ENCODE data around the gene TXK. TPM values are rescaled to one million over a fixed set of nuclear protein-coding genes. Genes with fewer than 3 reads are reported as not detected.
A peak's percentile ranks its signal among the peaks of the same experiment; 100 is the strongest.

Gene TXK
- total RNA-seq, 1 donor from 2014 or later: 0.20 TPM

DNA sequence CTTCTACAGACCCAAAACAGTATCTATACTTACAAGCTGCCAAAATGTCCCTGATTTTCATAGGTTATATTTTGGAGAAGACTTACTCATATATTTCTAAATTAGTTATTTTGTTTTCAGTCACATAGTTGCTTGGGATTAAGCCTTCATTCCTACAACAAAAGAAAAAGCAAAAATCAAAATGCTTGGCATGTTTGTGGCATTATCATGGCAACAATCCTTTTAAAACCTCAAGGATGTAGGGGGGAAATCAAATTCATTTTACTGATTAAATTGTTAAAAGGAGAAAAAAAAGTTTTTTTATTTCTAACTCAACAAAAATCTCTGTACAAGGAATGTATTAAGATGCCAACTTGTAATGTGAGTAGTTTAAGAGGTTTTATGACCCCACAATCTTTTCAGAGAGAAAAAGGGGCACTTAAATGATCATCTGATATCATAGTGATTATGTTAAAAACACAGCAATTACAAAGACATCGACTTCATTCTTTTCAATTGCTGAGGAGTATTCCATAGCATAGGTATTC lies 23.5 kb downstream of the TXK start:
- intact Hi-C loops (cut with micrococcal nuclease): no loop called here
- DNase-seq (no peak), ATAC-seq (no peak)

DNA sequence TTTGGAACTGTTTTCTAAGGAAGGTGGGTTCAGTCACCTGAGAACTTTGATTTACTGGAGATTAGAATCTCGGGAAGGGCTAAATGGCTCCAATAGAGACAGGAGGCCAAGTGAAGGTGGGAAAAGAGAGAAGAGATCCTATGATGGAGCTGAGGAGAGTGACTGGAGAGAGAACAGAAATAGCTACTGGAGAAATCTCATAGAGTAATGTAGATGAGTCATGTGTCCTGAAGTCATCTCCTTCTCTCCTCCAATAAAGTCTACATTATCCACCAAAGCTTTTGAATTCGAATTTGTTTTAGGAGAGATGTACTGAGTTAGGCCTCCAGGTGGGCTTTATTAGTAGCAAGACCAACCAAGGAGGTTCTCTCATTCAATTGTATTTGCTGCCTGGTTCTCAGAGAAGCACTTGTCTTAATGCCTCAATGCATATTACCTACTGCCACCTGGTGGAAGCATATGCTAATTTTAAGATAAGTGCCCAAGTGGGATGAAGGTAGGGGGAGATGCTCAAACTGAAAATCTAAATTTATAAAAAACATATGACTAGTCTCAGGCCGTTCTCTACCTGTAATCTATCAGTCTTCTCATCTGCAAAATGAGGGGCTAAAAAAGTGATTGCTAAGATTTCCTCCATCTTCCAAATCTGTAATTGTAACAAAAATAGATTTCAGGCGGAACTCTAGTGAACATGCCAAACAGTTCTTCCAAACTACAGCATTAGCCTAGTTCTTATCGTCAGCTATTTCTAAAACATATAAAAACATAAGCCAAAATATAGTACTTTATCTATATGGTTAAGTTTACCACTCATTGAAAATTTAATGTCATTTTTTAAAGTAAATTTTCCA lies 24.4 kb downstream of the TXK start:
- ATAC-seq (peak; percentile 37), DNase-seq (no peak)
- intact Hi-C loops (cut with micrococcal nuclease): no loop called here

DNA sequence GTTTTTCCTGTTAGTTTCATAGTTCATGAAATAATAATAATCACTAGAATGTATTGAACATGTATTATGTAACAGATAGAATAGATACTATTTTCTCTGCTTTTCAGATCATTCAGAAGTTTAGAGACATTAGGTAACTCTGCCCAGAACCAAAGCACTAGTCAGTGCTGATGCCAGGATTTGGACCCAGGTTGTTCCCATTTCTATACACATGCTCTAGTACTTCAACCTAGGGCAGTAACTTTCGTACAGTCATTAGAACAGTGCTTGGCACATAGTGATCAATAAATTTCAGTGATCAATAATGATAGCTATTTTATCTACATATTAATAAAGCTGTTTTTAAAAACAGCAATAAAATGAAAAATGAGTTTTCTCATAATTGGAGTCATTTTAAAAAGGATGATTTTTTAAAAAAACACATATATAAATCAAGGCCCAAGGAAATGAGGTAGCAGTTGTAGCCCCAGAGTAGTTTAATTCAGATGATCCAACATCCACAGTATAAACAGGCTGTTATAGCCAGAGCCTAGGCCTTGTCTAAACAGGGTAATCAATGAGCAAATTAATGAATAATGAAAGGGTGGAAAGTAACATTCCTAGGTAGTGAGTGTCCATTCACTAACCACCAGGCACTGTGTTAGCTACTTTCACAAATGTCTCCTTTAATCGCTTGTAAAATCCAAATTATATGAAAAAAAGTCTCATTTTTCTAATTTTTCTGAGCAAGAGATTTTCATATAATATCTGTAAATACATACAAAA lies 25.6 kb downstream of the TXK start:
- DNase-seq: no peak
- intact Hi-C loops (cut with micrococcal nuclease): no loop called here
- ATAC-seq: no peak

DNA sequence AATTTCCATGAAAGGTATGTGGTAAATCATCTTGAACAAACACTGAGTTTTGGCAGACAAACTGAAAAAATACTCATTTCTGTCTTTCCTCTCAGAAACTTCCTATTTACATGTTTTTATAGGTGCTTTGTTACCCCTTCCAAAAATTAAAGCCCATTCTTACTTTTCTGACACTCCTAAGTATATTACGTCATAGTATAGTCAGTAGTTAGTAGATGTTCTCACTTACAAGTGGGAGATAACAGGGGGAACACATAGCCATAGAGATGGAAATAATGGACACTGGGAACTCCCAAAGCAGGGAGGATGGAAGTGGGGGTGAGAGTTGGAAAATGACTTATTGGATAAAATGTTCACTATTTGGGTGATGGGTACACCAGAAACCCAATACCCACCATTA lies 28.8 kb downstream of the TXK start:
- no peak for ATAC-seq
- intact Hi-C loops (cut with micrococcal nuclease): no loop called here
- no peak for DNase-seq

DNA sequence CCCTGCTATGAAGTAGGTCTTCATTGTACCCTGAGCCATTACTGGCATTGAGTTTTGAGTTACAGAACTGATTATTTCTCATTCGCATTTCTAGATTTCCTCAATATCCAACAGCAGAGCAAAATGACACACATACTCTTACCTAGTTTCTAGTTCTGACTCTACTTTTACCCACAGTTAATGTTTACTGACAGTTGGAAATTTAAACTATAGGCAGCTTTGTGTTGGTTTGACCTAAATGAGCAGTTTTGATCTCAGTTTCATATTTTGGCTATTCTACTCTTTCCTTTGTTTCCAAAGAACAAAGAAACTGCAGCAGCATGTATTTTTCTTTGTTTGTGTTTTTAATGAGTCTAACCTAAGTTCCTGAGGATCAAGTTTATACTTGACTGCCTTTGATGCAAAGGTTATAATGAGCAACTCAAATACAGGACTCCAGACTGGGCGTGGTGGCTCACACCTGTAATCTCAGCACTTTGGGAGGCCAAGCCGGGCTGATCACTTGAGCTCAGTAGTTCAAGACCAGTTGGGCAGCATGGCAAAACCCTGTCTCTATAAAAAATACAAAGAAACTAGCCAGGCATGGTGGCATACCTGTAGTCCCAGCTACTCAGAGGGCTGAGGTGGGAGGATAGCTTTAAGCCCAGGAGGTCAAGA lies 30.4 kb downstream of the TXK start:
- intact Hi-C loops (cut with micrococcal nuclease): no loop called here
- no peak for ATAC-seq

DNA sequence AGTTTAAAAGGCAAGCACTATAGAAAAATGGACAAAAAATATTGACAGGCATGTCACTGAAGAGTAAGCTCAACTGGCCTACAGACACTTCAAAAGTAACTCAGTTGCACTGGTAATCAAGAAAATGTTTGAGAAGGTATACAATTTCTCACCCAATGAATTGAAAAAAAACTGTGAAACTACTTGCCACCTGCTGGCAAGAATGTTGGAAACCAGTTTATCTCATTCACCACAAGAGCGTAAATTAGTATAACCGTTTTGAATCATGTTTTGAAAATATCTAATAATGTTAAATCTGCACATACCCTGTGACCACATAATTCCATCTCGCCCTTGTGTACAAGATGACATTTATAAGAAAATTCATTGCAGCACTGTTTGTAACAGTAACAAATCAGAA lies 31.7 kb downstream of the TXK start:
- no peak for DNase-seq
- intact Hi-C loops (cut with micrococcal nuclease): no loop called here
- ATAC-seq: no peak

More for the DNA sequence above, 30.4 kb downstream of the TXK start:
- DNase-seq: no peak

DNA sequence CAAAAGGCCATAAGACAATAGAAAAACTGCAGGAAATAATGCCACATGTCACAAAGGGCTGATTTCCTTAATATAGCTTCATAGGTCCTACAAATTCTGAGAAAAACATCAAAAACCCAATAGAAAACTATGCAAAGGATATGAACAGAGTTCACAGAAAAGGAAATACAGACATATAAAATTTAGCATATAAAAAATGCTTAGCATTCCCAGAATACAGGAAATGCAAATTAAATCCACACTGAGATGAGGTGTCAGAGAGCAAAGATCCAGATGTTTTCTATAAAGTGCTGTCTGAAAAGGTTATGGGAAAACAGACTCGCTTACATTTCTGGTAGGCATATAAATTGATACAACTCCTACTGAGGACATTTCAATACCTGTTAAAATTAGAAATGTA lies 33.8 kb downstream of the TXK start:
- no peak for ATAC-seq
- DNase-seq: no peak
- intact Hi-C loops (cut with micrococcal nuclease): no loop called here

DNA sequence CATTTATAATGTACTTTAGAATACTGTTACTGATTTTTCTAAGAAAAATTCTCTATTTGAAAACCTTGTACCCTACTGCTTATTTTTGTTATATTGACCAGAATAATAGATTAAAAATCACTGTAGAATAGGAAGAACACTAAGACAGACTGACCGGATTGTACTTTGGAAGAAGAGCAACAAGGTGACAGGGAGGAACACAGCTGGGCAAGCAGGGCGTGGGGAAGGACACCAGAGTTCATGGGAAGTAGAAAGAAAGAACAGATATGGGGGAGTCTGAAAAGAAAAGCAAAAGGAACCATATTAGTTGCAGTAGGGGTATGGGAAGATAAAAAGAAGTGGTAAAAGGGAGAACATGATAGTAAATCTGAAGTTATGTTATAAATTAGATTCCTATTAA lies 38.6 kb downstream of the TXK start:
- intact Hi-C loops (cut with micrococcal nuclease): no loop called here
- DNase-seq: no peak
- ATAC-seq: no peak

DNA sequence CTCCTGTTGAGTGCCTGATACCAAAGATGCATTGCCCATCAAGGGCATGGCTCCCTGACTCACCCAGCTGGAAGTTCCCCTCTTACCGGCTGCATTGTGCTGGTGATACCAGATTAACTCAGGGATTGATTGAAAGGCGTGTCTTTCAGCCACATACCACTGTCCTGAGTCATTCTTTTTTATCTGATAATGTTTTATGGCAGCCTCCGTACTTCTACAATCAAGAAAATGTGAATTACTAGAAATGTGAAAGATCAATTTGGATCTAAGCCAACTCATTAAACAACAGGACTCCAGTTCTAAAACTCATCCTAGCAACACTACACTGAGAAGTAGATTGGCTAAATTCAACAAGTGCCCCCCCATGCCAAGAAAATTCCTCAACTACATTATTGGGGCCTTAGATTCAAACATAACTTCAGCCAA lies 40.0 kb downstream of the TXK start:
- ATAC-seq: no peak
- no peak for DNase-seq
- intact Hi-C loops (cut with micrococcal nuclease): no loop called here

DNA sequence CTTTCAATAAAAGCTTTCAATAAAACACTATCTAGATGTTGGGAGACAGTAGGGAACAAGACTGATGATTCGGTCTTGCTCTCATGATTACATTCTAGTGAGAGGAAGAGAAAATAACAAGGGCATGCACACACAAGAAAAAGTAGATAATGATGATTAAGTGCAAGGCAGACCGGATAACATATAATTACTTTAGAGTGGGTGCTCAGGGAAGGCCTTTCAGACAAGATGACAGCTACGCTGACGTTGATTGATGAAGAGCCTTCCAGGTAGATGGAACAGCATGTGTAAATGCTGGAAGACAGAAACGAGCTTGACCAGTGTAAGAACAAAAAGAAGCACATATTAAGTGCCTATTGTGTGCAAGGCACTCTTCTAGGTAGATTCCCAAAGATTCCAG lies 43.4 kb downstream of the TXK start:
- no peak for ATAC-seq
- DNase-seq: no peak
- intact Hi-C loops (cut with micrococcal nuclease): no loop called here

DNA sequence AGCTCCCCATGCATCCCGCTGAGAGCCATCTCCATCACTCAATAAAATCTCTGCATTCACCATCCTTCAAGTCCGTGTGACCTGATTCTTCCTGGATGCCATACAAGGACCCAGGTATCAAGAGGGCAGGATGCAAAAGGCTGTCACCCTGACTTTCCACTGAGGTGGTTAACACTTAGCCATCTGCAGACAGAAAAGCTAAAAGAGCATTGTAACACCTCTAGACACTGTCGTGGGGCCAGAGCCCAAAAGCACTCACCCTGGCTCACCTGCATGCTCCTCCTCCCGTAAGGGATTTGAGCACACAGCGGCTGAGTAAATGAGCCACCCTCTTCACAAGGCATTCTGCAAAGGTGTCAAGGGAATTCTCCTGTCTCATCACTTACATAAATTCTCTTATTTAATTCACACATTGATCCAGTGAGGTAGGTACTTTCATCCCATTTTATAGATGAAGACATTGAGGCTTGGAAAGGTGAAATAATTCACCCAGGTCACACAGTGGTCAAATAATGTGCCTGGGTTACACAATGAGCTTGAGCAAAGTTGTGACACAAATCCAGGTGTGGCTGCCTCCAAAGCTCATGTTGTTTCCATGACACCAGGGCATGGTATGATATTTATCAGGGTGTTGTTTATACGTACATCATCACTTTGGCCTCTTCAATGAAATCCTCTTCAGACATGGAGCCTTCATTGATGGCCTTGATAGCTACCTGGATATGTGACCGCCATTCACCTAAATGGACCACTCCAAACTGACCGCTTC lies 48.0 kb downstream of the TXK start:
- no peak for DNase-seq
- intact Hi-C loops (cut with micrococcal nuclease): loop anchor here (5.0 kb wide), 1 partner anchor 84 kb away; no protein-coding TSS in a partner anchor
- no peak for ATAC-seq

DNA sequence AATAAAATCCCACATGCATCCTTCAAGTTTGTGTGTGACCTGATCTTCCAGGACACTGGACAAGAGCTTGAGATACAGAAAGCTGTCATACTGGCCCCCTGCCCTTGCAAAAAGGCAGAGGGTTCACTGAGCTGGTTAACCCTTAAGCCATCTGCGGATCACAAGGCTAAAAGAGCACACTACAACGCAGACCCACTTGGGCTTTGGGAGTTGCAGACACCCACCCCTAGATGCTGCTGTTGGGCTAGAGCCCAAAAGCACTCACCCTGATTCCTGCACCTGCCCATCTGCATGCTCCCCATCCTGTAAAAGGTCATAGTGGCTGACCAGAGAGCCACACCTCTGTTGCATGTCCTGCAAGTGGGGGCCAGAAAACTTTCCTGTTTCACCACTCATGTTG lies 51.1 kb downstream of the TXK start:
- intact Hi-C loops (cut with micrococcal nuclease): no loop called here
- ATAC-seq (no peak), DNase-seq (no peak)

DNA sequence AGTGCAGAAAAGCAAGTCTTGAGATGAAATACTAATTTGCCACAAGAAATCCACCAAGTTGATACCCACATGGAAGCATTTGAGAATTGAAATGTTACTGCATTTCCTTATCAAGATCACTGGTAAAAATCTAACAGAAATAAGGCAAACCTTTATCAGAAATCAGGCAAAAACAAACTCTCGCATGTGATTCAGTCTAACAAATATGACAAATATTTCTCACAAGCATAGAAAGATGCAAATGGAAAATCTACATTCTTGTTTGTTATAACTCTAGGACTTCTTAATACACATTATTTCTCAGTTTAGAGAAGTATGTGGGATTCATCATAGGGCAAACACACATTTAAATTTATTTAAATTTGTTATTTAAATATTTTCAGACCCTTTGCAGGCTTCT lies 52.9 kb downstream of the TXK start:
- DNase-seq (no peak), ATAC-seq (no peak)
- intact Hi-C loops (cut with micrococcal nuclease): no loop called here

DNA sequence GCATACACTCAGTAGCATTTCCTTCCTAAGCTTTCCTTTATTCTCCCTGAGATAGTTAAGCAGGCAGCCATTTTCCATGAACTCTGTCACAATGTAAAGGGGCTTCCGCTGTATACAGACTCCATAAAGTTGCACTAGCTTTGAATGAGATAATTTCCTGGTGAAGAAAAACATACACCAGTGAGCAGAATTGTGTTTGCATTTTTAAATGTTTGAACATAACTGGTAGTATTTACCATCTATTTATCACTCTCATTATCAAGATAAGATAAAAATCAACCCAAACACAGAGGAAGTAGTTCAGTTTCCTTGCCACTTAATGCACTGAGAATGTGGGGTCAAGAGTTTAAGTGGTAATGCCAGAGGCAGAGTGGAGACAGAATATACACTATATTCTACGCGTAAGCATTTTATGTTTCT lies 54.1 kb downstream of the TXK start:
- intact Hi-C loops (cut with micrococcal nuclease): no loop called here
- DNase-seq: no peak
- no peak for ATAC-seq

DNA sequence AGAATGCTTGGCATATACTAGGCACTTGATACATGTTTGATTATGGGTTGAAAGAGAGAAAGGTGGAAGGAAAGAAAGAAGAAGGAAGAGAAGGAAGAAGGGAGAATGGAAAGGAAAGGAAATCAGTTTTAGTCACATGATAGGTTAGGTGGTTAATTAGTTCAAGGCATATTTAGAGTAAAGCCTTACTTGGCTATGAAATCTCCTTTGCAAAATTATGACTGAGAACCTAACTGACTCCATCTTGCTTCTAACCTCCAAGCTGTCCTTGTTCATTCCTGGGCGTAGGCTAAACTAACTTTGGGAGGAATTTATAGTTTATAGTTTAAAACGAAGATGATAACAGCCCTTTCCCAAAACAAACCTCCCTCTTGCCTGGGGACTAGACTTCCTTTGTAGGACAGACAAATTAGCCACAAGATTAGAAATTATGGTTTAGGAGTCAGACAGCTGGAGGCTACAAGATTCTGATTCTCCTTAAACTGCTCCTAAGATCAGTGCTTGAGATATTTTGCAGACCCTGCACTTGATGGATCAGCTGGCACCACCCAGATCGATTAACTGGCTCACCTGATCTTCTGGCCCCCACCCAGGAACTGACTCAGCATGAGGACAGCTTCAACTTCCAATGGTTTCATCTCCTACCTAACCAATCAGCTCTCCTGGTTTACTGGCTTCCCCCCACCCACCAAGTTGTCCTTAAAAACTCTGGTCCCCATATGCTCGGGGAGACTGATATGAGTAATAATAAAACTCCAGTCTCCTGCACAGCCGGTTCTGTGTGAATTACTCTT lies 55.0 kb downstream of the TXK start:
- DNase-seq: no peak
- intact Hi-C loops (cut with micrococcal nuclease): no loop called here
- no peak for ATAC-seq

DNA sequence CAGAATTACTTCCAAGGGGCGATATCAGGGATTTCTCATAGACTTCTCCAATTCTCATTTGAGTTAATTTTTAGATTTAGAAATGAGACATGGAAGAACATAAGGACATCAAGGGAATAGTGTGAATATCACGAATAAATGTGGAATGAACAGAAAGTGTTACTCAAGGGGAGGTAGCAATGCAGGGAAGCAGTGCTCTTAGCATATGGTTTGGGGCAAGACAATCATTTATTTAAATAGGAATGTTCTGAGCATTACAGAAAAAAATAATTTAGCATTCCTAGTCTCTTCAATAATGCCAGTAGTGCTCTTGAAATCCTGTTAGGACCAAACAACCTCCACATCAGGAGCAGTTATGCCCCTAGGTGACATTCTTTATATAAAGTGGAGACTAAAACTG lies 55.6 kb downstream of the TXK start:
- intact Hi-C loops (cut with micrococcal nuclease): no loop called here
- DNase-seq (no peak), ATAC-seq (no peak)

DNA sequence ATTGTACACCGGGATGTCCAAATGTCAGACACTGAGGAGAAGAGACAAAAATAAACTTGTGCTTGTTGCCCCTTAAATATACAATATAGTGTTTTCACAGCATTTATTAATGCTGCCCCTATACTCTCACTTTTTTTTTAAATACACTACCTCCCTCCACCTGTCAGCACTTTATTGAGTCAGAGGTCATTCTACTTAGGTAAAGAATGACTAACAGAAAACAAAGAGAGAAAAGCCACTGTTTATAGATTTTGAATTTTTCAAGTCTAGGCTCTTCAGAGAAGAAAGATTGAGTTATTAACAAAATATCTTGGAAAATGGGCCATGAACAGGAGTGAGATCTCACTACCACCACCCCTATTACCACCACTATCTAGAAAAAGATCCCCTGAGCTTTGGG lies 59.4 kb downstream of the TXK start:
- intact Hi-C loops (cut with micrococcal nuclease): no loop called here
- ATAC-seq: no peak
- no peak for DNase-seq

DNA sequence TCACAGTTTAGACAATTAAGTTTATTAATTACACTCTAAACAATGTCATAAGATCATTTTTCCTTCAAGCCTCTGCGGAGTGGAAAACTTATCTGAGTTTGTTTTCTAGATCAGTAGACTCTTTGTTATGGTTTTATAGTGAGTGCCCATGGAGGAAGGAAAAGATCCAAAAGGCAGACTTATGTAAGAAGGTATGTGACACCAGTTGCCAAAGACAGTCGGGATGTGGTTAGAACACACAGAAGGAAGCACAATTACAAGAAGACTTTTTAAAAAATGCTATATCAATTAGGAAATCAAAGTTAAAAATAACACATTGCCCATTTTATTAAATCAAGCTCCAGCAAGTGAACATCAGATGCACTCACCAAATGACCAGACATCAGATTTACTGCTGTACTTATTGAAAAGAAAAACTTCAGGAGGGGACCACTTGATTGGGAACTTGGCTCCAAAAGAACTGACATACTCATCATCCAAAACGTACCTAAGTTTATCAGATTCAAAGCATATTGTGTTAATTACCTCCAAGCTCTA lies 60.4 kb downstream of the TXK start:
- no peak for ATAC-seq
- no peak for DNase-seq
- intact Hi-C loops (cut with micrococcal nuclease): no loop called here

All from left ventricle myocardium superior (tissue), 1 donor.